NCI-H2081 (cell line): Measurements from ENCODE around the gene GID4.
A peak's percentile ranks its signal among the peaks of the same experiment; 100 is the strongest.
"Not testable (repeated sequence)": the region's sequence is repeated elsewhere in the genome, so short reads cannot be mapped to it uniquely, and the experiment has no call there.

Experiments
- DNase-seq, 2 experiments: peaks; one replicate each; lab custom pipeline; 2025; lab: John Stamatoyannopoulos, UW

Gene GID4

GRCh38 chr17:18038861-18039534, at the start of gene GID4, which contains the start of gene ATPAF2:
TSS of gene GID4 (plus strand) at chr17:18039408. CDS start at chr17:18039465, 57 bp downstream.
TSS of gene ATPAF2 (minus strand) at chr17:18039168. CDS start at chr17:18039013, 155 bp downstream.
- peak; percentile 97 to 98 for DNase-seq

GRCh38 chr17:17989618-17990017, 49.6 kb upstream of the GID4 start:
- no peak for DNase-seq

GRCh38 chr17:17990282-17990681, 48.9 kb upstream of the GID4 start:
- DNase-seq: no peak

GRCh38 chr17:17993366-17993765, 45.8 kb upstream of the GID4 start:
- DNase-seq: no peak

- DNase-seq: no peak
Measured at GRCh38 chr17:17993852-17994251, 45.4 kb upstream of the GID4 start.

- DNase-seq: no peak
Measured at GRCh38 chr17:17994271-17995069, 44.7 kb upstream of the GID4 start.

- DNase-seq: not testable (repeated sequence)
Measured at GRCh38 chr17:17995887-17996286, 43.3 kb upstream of the GID4 start.

- DNase-seq: no peak
Measured at GRCh38 chr17:17998934-17999333, 40.3 kb upstream of the GID4 start.

- DNase-seq: no peak
Measured at GRCh38 chr17:17999364-18000029, 39.7 kb upstream of the GID4 start.

GRCh38 chr17:18000030-18000408, 39.2 kb upstream of the GID4 start:
- DNase-seq: no peak

- no peak for DNase-seq
Measured at GRCh38 chr17:18002171-18002570, 37.0 kb upstream of the GID4 start.

- DNase-seq: peak in 1 of 2 experiments; percentile 5
Measured at GRCh38 chr17:18004345-18004744, 34.9 kb upstream of the GID4 start.

GRCh38 chr17:18004884-18005305, 34.3 kb upstream of the GID4 start:
- no peak for DNase-seq

GRCh38 chr17:18005496-18005895, 33.7 kb upstream of the GID4 start:
- no peak for DNase-seq

- no peak for DNase-seq
Measured at GRCh38 chr17:18006495-18007239, 32.5 kb upstream of the GID4 start.

GRCh38 chr17:18008496-18009268, 30.5 kb upstream of the GID4 start:
- DNase-seq: no peak

- no peak for DNase-seq
Measured at GRCh38 chr17:18009609-18010420, 29.4 kb upstream of the GID4 start.

GRCh38 chr17:18011286-18011685, 27.9 kb upstream of the GID4 start:
- no peak for DNase-seq

- DNase-seq: no peak
Measured at GRCh38 chr17:18014006-18014405, 25.2 kb upstream of the GID4 start.

GRCh38 chr17:18015593-18015992, 23.6 kb upstream of the GID4 start:
- DNase-seq: no peak
